Mesendoderm (in vitro differentiated cells): ENCODE results near the gene DCAF7.

Experiments used
- DNase-seq: peaks from one replicate; pipeline ENCODE4 v3.0.0; 2013
- H2AK5ac ChIP-seq: 2 replicates; pipeline ENCODE4 v1.6.1; 2013; ENCODE audit warnings: low read length, inconsistent platforms
- H2BK120ac ChIP-seq: 2 replicates; pipeline ENCODE4 v1.6.1; 2013; ENCODE audit warnings: low read depth, mild to moderate bottlenecking, low read length, moderate library complexity, mixed read lengths
- H2BK15ac ChIP-seq: replicated peaks from 2 replicates; pipeline ENCODE4 v1.6.1; 2013; ENCODE audit warnings: low read depth, mild to moderate bottlenecking, moderate library complexity
- H2BK5ac ChIP-seq: 2 replicates; pipeline ENCODE4 v1.6.1; 2013; ENCODE audit warnings: low read length, inconsistent platforms
- H3K18ac ChIP-seq: 2 replicates; pipeline ENCODE4 v1.6.1; 2013; ENCODE audit warnings: mild to moderate bottlenecking, low read length, mixed read lengths
- H3K23ac ChIP-seq: one replicate; pipeline ENCODE4 v1.6.1; 2013; ENCODE audit warnings: low read length
- H3K27ac ChIP-seq: 2 replicates; pipeline ENCODE4 v1.5.1; 2013; ENCODE audit warnings: low read depth, mild to moderate bottlenecking, inconsistent platforms, low read length, moderate library complexity
- H3K27me3 ChIP-seq: 2 replicates; pipeline ENCODE4 v1.6.1; 2013; ENCODE audit warnings: low read length, control low read depth, mild to moderate bottlenecking, inconsistent platforms; ENCODE audit not compliant: insufficient read depth, poor library complexity
- H3K36me3 ChIP-seq: 2 replicates; pipeline ENCODE4 v1.6.1; 2013; ENCODE audit warnings: low read length, inconsistent platforms; ENCODE audit not compliant: control insufficient read depth, insufficient read depth
- H3K4ac ChIP-seq: one replicate; pipeline ENCODE4 v1.6.1; 2013; ENCODE audit warnings: low read depth, mild to moderate bottlenecking, low read length, moderate library complexity
- H3K4me1 ChIP-seq: 2 replicates; pipeline ENCODE4 v1.6.1; 2013; ENCODE audit warnings: low read depth, low read length, inconsistent platforms; ENCODE audit not compliant: control insufficient read depth
- H3K4me2 ChIP-seq: 2 replicates; pipeline ENCODE4 v1.6.1; 2013; ENCODE audit warnings: low read length
- H3K4me3 ChIP-seq: 2 replicates; pipeline ENCODE4 v1.5.1; 2013; ENCODE audit warnings: mild to moderate bottlenecking, low read length
- H3K56ac ChIP-seq: one replicate; pipeline ENCODE4 v1.6.1; 2013; ENCODE audit warnings: low read length
- H3K79me1 ChIP-seq: 2 replicates; pipeline ENCODE4 v1.6.1; 2013; ENCODE audit warnings: low read length, inconsistent platforms
- H3K79me2 ChIP-seq: 2 replicates; pipeline ENCODE4 v1.6.1; 2013; ENCODE audit warnings: mild to moderate bottlenecking, low read length; ENCODE audit not compliant: control insufficient read depth, insufficient read depth
- H3K9ac ChIP-seq: 2 replicates; pipeline ENCODE4 v1.6.1; 2013; ENCODE audit warnings: low read length, inconsistent platforms
- H4K5ac ChIP-seq: one replicate; pipeline ENCODE4 v1.6.1; 2013; ENCODE audit warnings: low read length
- H4K8ac ChIP-seq: one replicate; pipeline ENCODE4 v1.6.1; 2013; ENCODE audit warnings: low read depth, mild to moderate bottlenecking, control low read depth, low read length, moderate library complexity
- WGBS: extraction: QIAGEN DNeasy Blood & Tissue Kit; methylation state at CpG from one replicate; pipeline ENCODE4 v1.1.7; 2013; ENCODE audit warnings: low lambda C conversion rate, missing lambda C conversion rate; ENCODE audit not compliant: insufficient coverage; ENCODE audit errors: extremely low coverage; 5-methylcytosine and 5-hydroxymethylcytosine counted together

Gene DCAF7

GRCh38 chr17:63555500-63556156, 5.4 kb downstream of the DCAF7 start:
- Histone ChIP-seq H2BK5ac (no peak overlapping the region), H3K23ac (no peak overlapping the region), H3K4me1 (peaks cover 3% of the 10 kb centered on the region), H4K5ac (no peak overlapping the region), H3K27me3 (no peaks in the 10 kb centered on the region), H2BK120ac (no peak overlapping the region), H4K8ac (no peak overlapping the region), H3K79me1 (peaks cover 23% of the 10 kb centered on the region), H3K36me3 (peaks cover 1% of the 10 kb centered on the region), H3K4me3 (no peak overlapping the region), H2BK15ac (no peak overlapping the region), H3K18ac (no peak overlapping the region), H3K27ac (no peak overlapping the region), H3K56ac (no peak overlapping the region), H3K4me2 (no peak overlapping the region), H3K79me2 (peaks cover 58% of the 10 kb centered on the region), H3K4ac (no peak overlapping the region), H3K9ac (no peak overlapping the region), H2AK5ac (no peak overlapping the region)
- DNase-seq: no peak
- no CpG with 5 or more reads among the region's 7 CpGs for WGBS

- Histone ChIP-seq H3K23ac (no peak overlapping the region), H4K8ac (no peak overlapping the region), H3K9ac (no peak overlapping the region), H3K36me3 (peaks cover 1% of the 10 kb centered on the region), H3K4ac (no peak overlapping the region), H4K5ac (no peak overlapping the region), H3K18ac (no peak overlapping the region), H2AK5ac (no peak overlapping the region), H3K27ac (no peak overlapping the region), H2BK5ac (no peak overlapping the region), H2BK120ac (no peak overlapping the region), H3K79me2 (peaks cover 44% of the 10 kb centered on the region), H3K4me3 (no peak overlapping the region), H3K27me3 (no peaks in the 10 kb centered on the region), H2BK15ac (no peak overlapping the region), H3K4me2 (no peak overlapping the region), H3K79me1 (peaks cover 18% of the 10 kb centered on the region), H3K4me1 (peaks cover 3% of the 10 kb centered on the region), H3K56ac (no peak overlapping the region)
- DNase-seq: no peak
- WGBS: no CpG with 5 or more reads among the region's 2 CpGs
Observed at GRCh38 chr17:63557416-63557815, 7.1 kb downstream of the DCAF7 start.

- H3K4ac ChIP-seq: no peak overlapping the region
- no peak overlapping the region for H2BK15ac ChIP-seq
- peaks cover 1% of the 10 kb centered on the region for H3K36me3 ChIP-seq
- H3K27ac ChIP-seq: no peak overlapping the region
- H2AK5ac ChIP-seq: no peak overlapping the region
- H3K18ac ChIP-seq: no peak overlapping the region
- no peak overlapping the region for H3K4me2 ChIP-seq
- H3K27me3 ChIP-seq: no peaks in the 10 kb centered on the region
- no peak overlapping the region for H3K9ac ChIP-seq
- no peaks in the 10 kb centered on the region for H3K4me1 ChIP-seq
- H3K56ac ChIP-seq: no peak overlapping the region
- H4K5ac ChIP-seq: no peak overlapping the region
- H3K79me2 ChIP-seq: peaks cover 36% of the 10 kb centered on the region
- WGBS: no CpG with 5 or more reads among the region's 3 CpGs
- H2BK5ac ChIP-seq: no peak overlapping the region
- no peak overlapping the region for H2BK120ac ChIP-seq
- no peak overlapping the region for H3K23ac ChIP-seq
- no peak for DNase-seq
- H4K8ac ChIP-seq: no peak overlapping the region
- H3K4me3 ChIP-seq: no peak overlapping the region
- H3K79me1 ChIP-seq: peaks cover 11% of the 10 kb centered on the region
Observed at GRCh38 chr17:63558441-63558840, 8.2 kb downstream of the DCAF7 start.

GRCh38 chr17:63561819-63562218, 11.5 kb downstream of the DCAF7 start:
- no peak overlapping the region for H3K4ac ChIP-seq
- no peak overlapping the region for H3K18ac ChIP-seq
- H3K23ac ChIP-seq: no peak overlapping the region
- H3K4me2 ChIP-seq: no peak overlapping the region
- H3K4me1 ChIP-seq: no peaks in the 10 kb centered on the region
- H2BK120ac ChIP-seq: no peak overlapping the region
- peaks cover 9% of the 10 kb centered on the region for H3K79me1 ChIP-seq
- H3K56ac ChIP-seq: no peak overlapping the region
- H3K27me3 ChIP-seq: no peaks in the 10 kb centered on the region
- no peak for DNase-seq
- H3K27ac ChIP-seq: no peak overlapping the region
- H4K8ac ChIP-seq: no peak overlapping the region
- no peak overlapping the region for H2BK5ac ChIP-seq
- no peak overlapping the region for H4K5ac ChIP-seq
- H2BK15ac ChIP-seq: no peak overlapping the region
- H3K9ac ChIP-seq: no peak overlapping the region
- H3K4me3 ChIP-seq: no peak overlapping the region
- H2AK5ac ChIP-seq: no peak overlapping the region
- no peaks in the 10 kb centered on the region for H3K36me3 ChIP-seq
- H3K79me2 ChIP-seq: peaks cover 14% of the 10 kb centered on the region

- Histone ChIP-seq H3K4ac (no peak overlapping the region), H3K9ac (no peak overlapping the region), H3K27me3 (no peaks in the 10 kb centered on the region), H3K27ac (no peak overlapping the region), H3K18ac (no peak overlapping the region), H3K79me2 (peaks cover 9% of the 10 kb centered on the region), H3K4me1 (no peaks in the 10 kb centered on the region), H2BK5ac (no peak overlapping the region), H2BK15ac (no peak overlapping the region), H3K79me1 (peaks cover 5% of the 10 kb centered on the region), H3K4me3 (no peak overlapping the region), H2AK5ac (no peak overlapping the region), H3K56ac (no peak overlapping the region), H3K23ac (no peak overlapping the region), H2BK120ac (no peak overlapping the region), H3K4me2 (no peak overlapping the region), H4K8ac (no peak overlapping the region), H3K36me3 (no peaks in the 10 kb centered on the region), H4K5ac (no peak overlapping the region)
- DNase-seq: no peak
- whole genome bisulfite sequencing: no CpG with 5 or more reads among the region's 2 CpGs
Observed at GRCh38 chr17:63563339-63563738, 13.1 kb downstream of the DCAF7 start.

- Histone ChIP-seq H3K79me2 (peaks cover 8% of the 10 kb centered on the region), H3K27ac (no peak overlapping the region), H4K8ac (no peak overlapping the region), H3K36me3 (no peaks in the 10 kb centered on the region), H3K4ac (no peak overlapping the region), H3K79me1 (peaks cover 7% of the 10 kb centered on the region), H3K4me3 (no peak overlapping the region), H3K9ac (no peak overlapping the region), H4K5ac (no peak overlapping the region), H3K23ac (no peak overlapping the region), H2BK15ac (no peak overlapping the region), H3K18ac (no peak overlapping the region), H2AK5ac (no peak overlapping the region), H2BK5ac (no peak overlapping the region), H2BK120ac (no peak overlapping the region), H3K4me1 (no peaks in the 10 kb centered on the region), H3K56ac (no peak overlapping the region), H3K27me3 (no peaks in the 10 kb centered on the region), H3K4me2 (no peak overlapping the region)
- whole genome bisulfite sequencing: no CpG with 5 or more reads among the region's 5 CpGs
- no peak for DNase-seq
Observed at GRCh38 chr17:63564562-63564961, 14.3 kb downstream of the DCAF7 start.
